ENCODE results near the gene GALNT10.

- no peak for TF ChIP-seq CTCF (IDR thresholded peaks at IDR 0.05)
- TF ChIP-seq POLR2A (IDR thresholded peaks at IDR 0.05) = peak in 1 of 3 donors; percentile 1
Measured at GRCh38 chr5:154447089-154447725, 256.7 kb downstream of the GALNT10 start.

Data from body of pancreas (tissue), 4 donors.